Endothelial cell of umbilical vein (primary cell): Measurements from ENCODE around the gene MACF1. TPM values are rescaled to one million over a fixed set of nuclear protein-coding genes. Genes with fewer than 3 reads are reported as not detected.

Experiments used
- BruUV-seq: library from RNA; stranded (reverse); fragments of 400-500 nt; replicated peaks from 2 replicates; lab custom pipeline; 2021; lab: Mats Ljungman, UMichigan
- CTCF ChIA-PET: fragments of 300-600, 350-600 bp; sonication (Branson Sonifier 250); formaldehyde crosslinking; loops from one replicate; lab custom pipeline; 2021; ENCODE audit warnings: antibody characterized with exemption, inconsistent platforms; lab: Charles Lee
- POLR2A ChIA-PET: fragments of 300-600, 350-600 bp; sonication (Branson Sonifier 250); formaldehyde crosslinking; loops from one replicate; lab custom pipeline; 2021; ENCODE audit warnings: antibody characterized with exemption, inconsistent platforms; lab: Charles Lee
- DNase-seq: peaks from one replicate; pipeline ENCODE4 v3.0.0-alpha.2; 2011; ENCODE audit warnings: low read depth, low spot score
- FAIRE-seq: peaks from 2 replicates; lab custom pipeline; 2011; peaks lifted over from hg19 to GRCh38; lab: Jason Lieb, UNC
- H2AFZ ChIP-seq: 2 replicates; pipeline ENCODE4 v1.6.0; 2012; ENCODE audit warnings: low read depth, low read length, control low read depth, inconsistent platforms
- H3K27ac ChIP-seq: 2 replicates; pipeline ENCODE4 v1.5.1; 2011; ENCODE audit warnings: low read depth, mild to moderate bottlenecking, control low read depth, low read length, moderate library complexity; ENCODE audit not compliant: insufficient read depth
- H3K27me3 ChIP-seq, 2 experiments: 2 replicates each; pipeline versions ENCODE4 v1.6.0 to v1.6.1; 2011; ENCODE audit warnings: low read length in 2 of 2, mixed read lengths in 1 of 2; ENCODE audit not compliant: control insufficient read depth in 2 of 2, insufficient read depth in 2 of 2
- H3K36me3 ChIP-seq, 2 experiments: 2 replicates in 1 of 2; 3 replicates in 1 of 2; pipeline ENCODE4 v1.5.1; 2011; ENCODE audit warnings: low read length in 2 of 2, mild to moderate bottlenecking in 1 of 2, moderate library complexity in 1 of 2; ENCODE audit not compliant: control insufficient read depth in 2 of 2, insufficient read depth in 2 of 2; ENCODE audit errors: extremely low read depth in 1 of 2
- H3K4me1 ChIP-seq: 3 replicates; pipeline ENCODE4 v1.5.1; 2011; ENCODE audit warnings: mild to moderate bottlenecking, low read length; ENCODE audit not compliant: control insufficient read depth, insufficient read depth; ENCODE audit errors: extremely low read depth
- H3K4me2 ChIP-seq: 2 replicates; pipeline ENCODE4 v1.6.1; 2011; ENCODE audit warnings: low read length, control low read depth, mixed read lengths; ENCODE audit not compliant: insufficient read depth
- H3K4me3 ChIP-seq, 3 experiments: fragments of 200-600 bp in 1 of 3; sonication (generic), shearing (Covaris generic) in 1 of 3; replicated peaks in 1 of 3; 2 replicates each; pipeline ENCODE4 v1.5.1; 2011 to 2016; ENCODE audit warnings: control low read depth in 3 of 3, low read length in 3 of 3, mild to moderate bottlenecking in 2 of 3, inconsistent platforms in 1 of 3, low read depth in 1 of 3, moderate library complexity in 1 of 3; ENCODE audit not compliant: insufficient read depth in 1 of 3
- H3K79me2 ChIP-seq: 2 replicates; pipeline ENCODE4 v1.6.0; 2012; ENCODE audit warnings: low read length, inconsistent platforms; ENCODE audit not compliant: control insufficient read depth, insufficient read depth
- H3K9ac ChIP-seq: replicated peaks from 2 replicates; pipeline ENCODE3; 2011; ENCODE audit warnings: low read length, control low read depth; ENCODE audit not compliant: insufficient read depth; ENCODE audit errors: extremely low read depth
- H3K9me1 ChIP-seq: replicated peaks from 3 replicates; pipeline ENCODE4 v1.6.0; 2011; ENCODE audit warnings: mild to moderate bottlenecking, low read length; ENCODE audit not compliant: control insufficient read depth, insufficient read depth; ENCODE audit errors: extremely low read depth
- H3K9me3 ChIP-seq: replicated peaks from 2 replicates; pipeline ENCODE4 v1.5.1; 2012; ENCODE audit warnings: low read length, inconsistent platforms; ENCODE audit not compliant: control insufficient read depth, insufficient read depth
- H4K20me1 ChIP-seq: replicated peaks from 2 replicates; pipeline ENCODE3; 2011; ENCODE audit warnings: mild to moderate bottlenecking, low read length; ENCODE audit not compliant: control insufficient read depth, insufficient read depth; ENCODE audit errors: extremely low read depth
- EZH2 ChIP-seq: IDR thresholded peaks from 2 replicates; pipeline ENCODE4 v1.6.1; 2012; ENCODE audit warnings: borderline replicate concordance, low read depth, mild to moderate bottlenecking, moderate library complexity, low read length, inconsistent platforms; ENCODE audit not compliant: severe bottlenecking
- FOS ChIP-seq: IDR thresholded peaks from 2 replicates; pipeline ENCODE4 v1.6.1; 2011; ENCODE audit warnings: mild to moderate bottlenecking, low read length, moderate library complexity, borderline replicate concordance; ENCODE audit not compliant: insufficient read depth
- GATA2 ChIP-seq: IDR thresholded peaks from 2 replicates; pipeline ENCODE4 v1.7.0; 2011; ENCODE audit warnings: low read depth, mild to moderate bottlenecking, moderate library complexity, mixed read lengths, low read length; ENCODE audit not compliant: insufficient read length, insufficient read depth
- JUN ChIP-seq: IDR thresholded peaks from 2 replicates; pipeline ENCODE4 v1.6.1; 2011; ENCODE audit warnings: borderline replicate concordance, low read depth; ENCODE audit not compliant: insufficient read length, insufficient read depth
- MYC ChIP-seq: IDR thresholded peaks from one replicate; pipeline ENCODE4 v1.6.1; 2011; ENCODE audit warnings: mild to moderate bottlenecking, low read depth, low read length
- POLR2A ChIP-seq: IDR thresholded peaks from 2 replicates; pipeline ENCODE4 v1.6.1; 2012; ENCODE audit warnings: low read depth, mild to moderate bottlenecking, control low read depth, low read length
- POLR2AphosphoS5 ChIP-seq: IDR thresholded peaks from 2 replicates; pipeline ENCODE4 v1.6.1; 2012; ENCODE audit warnings: low read depth, mild to moderate bottlenecking, control low read depth, low read length, moderate library complexity; ENCODE audit not compliant: insufficient read depth
- dilution Hi-C: fragments of 300-500 bp; cut with MboI; formaldehyde crosslinking; loops from one replicate; pipeline ENCODE4 v1.15.0; 2019; ENCODE audit warnings: low sequenced_read_pairs; ENCODE audit not compliant: extremely low pct_ligation_motif_present
- intact Hi-C: fragments of 100-400 bp; cut with micrococcal nuclease; formaldehyde crosslinking; loops from one replicate; pipeline ENCODE4 v1.10.0; 2022
- polyA plus RNA-seq, 4 experiments: library from polyadenylated mRNA; depleted of rRNA in 3 of 4; stranded (reverse) in 3 of 4; unstranded in 1 of 4; fragments of >200 nt; gene quantifications; 2 replicates each; pipeline versions ENCODE4 v1.2.1 to v1.2.3, GENCODE V29; 2011 to 2012; ENCODE audit warnings: missing spikeins in 1 of 4
- total RNA-seq: library from RNA; stranded (reverse); gene quantifications from 2 replicates; pipeline ENCODE4 v1.2.3, GENCODE V29; 2021
- TF ChIP-seq, protein P1 (sequence below), 2 donors: IDR thresholded peaks; 1 replicate in 1 of 2; 2 replicates in 1 of 2; pipeline ENCODE4 v1.5.1; 2011; ENCODE audit warnings: low read length in 2 of 2, mild to moderate bottlenecking in 2 of 2, moderate library complexity in 2 of 2, control low read depth in 1 of 2, inconsistent platforms in 1 of 2, low read depth in 1 of 2; ENCODE audit not compliant: insufficient read depth in 1 of 2; ENCODE audit errors: extremely low read depth in 1 of 2
- TF ChIP-seq, protein P2 (sequence below): IDR thresholded peaks from 2 replicates; pipeline ENCODE4 v1.6.1; 2011; ENCODE audit not compliant: insufficient read depth, insufficient read length

MACF1 gene
- total and polyA plus RNA-seq, 2 donors (not counting 3 experiments of a cell fraction or from before 2014, with no cell fraction given): 122 to 587 TPM

DNA sequence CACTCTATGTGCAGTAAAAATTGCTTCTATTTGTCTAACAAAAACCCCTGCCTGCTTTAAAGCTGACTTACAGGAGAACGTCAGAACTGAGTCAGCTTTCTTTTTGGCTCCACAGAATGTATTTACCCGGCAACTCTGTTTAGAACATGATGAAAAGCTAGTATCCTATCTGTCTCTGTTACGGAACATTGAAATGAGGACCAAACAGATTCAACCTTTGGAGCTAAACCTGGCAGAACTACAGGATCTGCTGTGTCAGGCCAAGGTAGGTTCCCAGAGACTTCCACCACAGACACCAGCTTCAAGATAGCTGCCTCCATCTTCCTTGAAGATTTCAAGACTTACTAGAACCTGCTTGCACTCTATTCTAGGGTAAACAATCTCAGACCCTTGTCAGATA lies 132.6 kb downstream of the MACF1 start:
- H2AFZ ChIP-seq: no peak overlapping the region
- H3K79me2 ChIP-seq: no peaks in the 10 kb centered on the region
- intact Hi-C loops (no loop called here), dilution Hi-C loops (no loop called here)
- BruUV-seq: no TSS peak
- DNase-seq (no peak), FAIRE-seq (no peak)
- no peak overlapping the region for H3K27ac ChIP-seq
- no peak overlapping the region for H3K9ac ChIP-seq
- no peak overlapping the region for H3K4me2 ChIP-seq
- no peaks in the 10 kb centered on the region for H3K4me1 ChIP-seq
- H4K20me1 ChIP-seq: no peaks in the 10 kb centered on the region
- no peak overlapping the region for H3K4me3 ChIP-seq
- POLR2A ChIA-PET: no interaction called here
- peaks cover 30 to 37% of the 10 kb centered on the region in 2 experiments for H3K36me3 ChIP-seq
- no peaks in the 10 kb centered on the region for H3K9me3 ChIP-seq
- CTCF ChIA-PET: interaction anchor here (0.5 to 2.2 kb wide), 4 partner anchors 18 to 238 kb away, joined by 3 to 9 read pairs (median 4); no protein-coding TSS in a partner anchor
- H3K9me1 ChIP-seq: no peaks in the 10 kb centered on the region
- H3K27me3 ChIP-seq: no peaks in the 10 kb centered on the region
- TF ChIP-seq EZH2 (no peak), MYC (no peak), POLR2A (no peak), JUN (no peak), POLR2AphosphoS5 (no peak), GATA2 (no peak), FOS (no peak)
- TF ChIP-seq, protein P1, sequence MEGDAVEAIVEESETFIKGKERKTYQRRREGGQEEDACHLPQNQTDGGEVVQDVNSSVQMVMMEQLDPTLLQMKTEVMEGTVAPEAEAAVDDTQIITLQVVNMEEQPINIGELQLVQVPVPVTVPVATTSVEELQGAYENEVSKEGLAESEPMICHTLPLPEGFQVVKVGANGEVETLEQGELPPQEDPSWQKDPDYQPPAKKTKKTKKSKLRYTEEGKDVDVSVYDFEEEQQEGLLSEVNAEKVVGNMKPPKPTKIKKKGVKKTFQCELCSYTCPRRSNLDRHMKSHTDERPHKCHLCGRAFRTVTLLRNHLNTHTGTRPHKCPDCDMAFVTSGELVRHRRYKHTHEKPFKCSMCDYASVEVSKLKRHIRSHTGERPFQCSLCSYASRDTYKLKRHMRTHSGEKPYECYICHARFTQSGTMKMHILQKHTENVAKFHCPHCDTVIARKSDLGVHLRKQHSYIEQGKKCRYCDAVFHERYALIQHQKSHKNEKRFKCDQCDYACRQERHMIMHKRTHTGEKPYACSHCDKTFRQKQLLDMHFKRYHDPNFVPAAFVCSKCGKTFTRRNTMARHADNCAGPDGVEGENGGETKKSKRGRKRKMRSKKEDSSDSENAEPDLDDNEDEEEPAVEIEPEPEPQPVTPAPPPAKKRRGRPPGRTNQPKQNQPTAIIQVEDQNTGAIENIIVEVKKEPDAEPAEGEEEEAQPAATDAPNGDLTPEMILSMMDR (IDR thresholded peaks at IDR 0.05; ENCODE audit: extremely low read depth in 1 of 2, insufficient read depth in 1 of 2, low read depth in 1 of 2, low read length in 2 of 2): no peak
- TF ChIP-seq, protein P2, sequence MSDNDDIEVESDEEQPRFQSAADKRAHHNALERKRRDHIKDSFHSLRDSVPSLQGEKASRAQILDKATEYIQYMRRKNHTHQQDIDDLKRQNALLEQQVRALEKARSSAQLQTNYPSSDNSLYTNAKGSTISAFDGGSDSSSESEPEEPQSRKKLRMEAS: no peak
